H1 (cell line): ENCODE measurements around the gene COPS2. TPM values are rescaled to one million over a fixed set of nuclear protein-coding genes. Genes with fewer than 3 reads are reported as not detected.

ENCODE experiments used
- ASH2L ChIP-seq: fragments of 200-600, 300-600 bp; sonication (generic); IDR thresholded peaks from one replicate; pipeline ENCODE4 v1.7.1; 2017; ENCODE audit warnings: low read length
- BACH1 ChIP-seq: IDR thresholded peaks from 2 replicates; pipeline ENCODE4 v1.6.1; 2012; ENCODE audit warnings: low read length, improper control_type of control experiment
- BRCA1 ChIP-seq: IDR thresholded peaks from 2 replicates; pipeline ENCODE4 v1.6.1; 2012; ENCODE audit warnings: low read depth, low read length, improper control_type of control experiment
- CBX5 ChIP-seq: fragments of 300-800, 300-1000 bp; sonication (generic); IDR thresholded peaks from 2 replicates; pipeline ENCODE4 v1.7.1; 2016; ENCODE audit warnings: antibody characterized with exemption, low read length, low read depth
- EGR1 ChIP-seq: IDR thresholded peaks from 2 replicates; pipeline ENCODE4 v1.6.1; 2011; ENCODE audit warnings: low read depth, low read length, borderline replicate concordance
- EZH2 ChIP-seq: fragments of 200-600 bp; sonication (generic); IDR thresholded peaks from 2 replicates; pipeline ENCODE4 v1.7.1; 2012; ENCODE audit warnings: low read depth, mild to moderate bottlenecking, moderate library complexity, low read length, inconsistent platforms; ENCODE audit not compliant: severe bottlenecking
- GABPA ChIP-seq: IDR thresholded peaks from 2 replicates; pipeline ENCODE4 v1.6.1; 2011; ENCODE audit warnings: mild to moderate bottlenecking, low read length, moderate library complexity, borderline replicate concordance; ENCODE audit not compliant: insufficient read depth
- HDAC6 ChIP-seq: IDR thresholded peaks from one replicate; pipeline ENCODE4 v1.7.1; 2012; ENCODE audit warnings: low read depth, mild to moderate bottlenecking, inconsistent platforms, low read length, moderate library complexity
- JUN ChIP-seq: IDR thresholded peaks from 2 replicates; pipeline ENCODE4 v1.6.1; 2011; ENCODE audit warnings: low read depth, mild to moderate bottlenecking, improper control_type of control experiment, low read length
- KDM4A ChIP-seq: IDR thresholded peaks from one replicate; pipeline ENCODE4 v1.7.1; 2012; ENCODE audit warnings: low read depth, mild to moderate bottlenecking, moderate library complexity, low read length, inconsistent platforms; ENCODE audit not compliant: severe bottlenecking
- PHF8 ChIP-seq: fragments of 200-600 bp; sonication (generic); conservative IDR thresholded peaks from 2 replicates; pipeline ENCODE4 v1.7.1; 2012; ENCODE audit warnings: low read depth, mild to moderate bottlenecking, inconsistent platforms, low read length, moderate library complexity
- POLR2A ChIP-seq, 2 experiments: IDR thresholded peaks; 1 replicate in 1 of 2; 2 replicates in 1 of 2; pipeline ENCODE4 v1.6.1; 2011; ENCODE audit warnings: low read depth in 2 of 2, low read length in 2 of 2, mild to moderate bottlenecking in 2 of 2; ENCODE audit errors: control extremely low read depth in 1 of 2
- RNF2 ChIP-seq: fragments of 200-900, 300-1000 bp; sonication (generic); IDR thresholded peaks from 2 replicates; pipeline ENCODE4 v1.7.1; 2016; ENCODE audit warnings: borderline replicate concordance, low read depth, mild to moderate bottlenecking, antibody characterized with exemption, low read length; ENCODE audit not compliant: poor library complexity, severe bottlenecking; ENCODE audit errors: missing control alignments
- SAP30 ChIP-seq: fragments of 300-600 bp; sonication (generic); IDR thresholded peaks from 2 replicates; pipeline ENCODE4 v1.7.1; 2012; ENCODE audit warnings: low read length, moderate library complexity, mild to moderate bottlenecking, inconsistent platforms; ENCODE audit not compliant: insufficient read depth, insufficient replicate concordance
- SP1 ChIP-seq: IDR thresholded peaks from 2 replicates; pipeline ENCODE4 v1.6.1; 2011; ENCODE audit warnings: low read depth, low read length
- SRF ChIP-seq: IDR thresholded peaks from 2 replicates; pipeline ENCODE4 v1.6.1; 2011; ENCODE audit warnings: mild to moderate bottlenecking, low read depth, low read length, moderate library complexity
- SUZ12 ChIP-seq: fragments of 200-600 bp; sonication (generic); IDR thresholded peaks from 2 replicates; pipeline ENCODE4 v1.6.1; 2012; ENCODE audit warnings: mild to moderate bottlenecking, inconsistent platforms, low read length, moderate library complexity, mixed read lengths
- TAF7 ChIP-seq: optimal IDR thresholded peaks from 2 replicates; pipeline ENCODE3; 2011; ENCODE audit warnings: low read depth, mild to moderate bottlenecking, inconsistent platforms, low read length, moderate library complexity, borderline replicate concordance
- polyA plus RNA-seq, 7 experiments: library from polyadenylated mRNA; depleted of rRNA in 3 of 7; stranded (reverse) in 5 of 7; unstranded in 2 of 7; fragments of >200 nt in 5 of 7; fragments of 200-250 nt in 2 of 7; gene quantifications; 1 replicate in 5 of 7; 2 replicates in 1 of 7; 4 replicates in 1 of 7; pipeline versions ENCODE4 v1.2.1 to v1.2.3, GENCODE V29; 2011 to 2013; ENCODE audit warnings: missing spikeins in 2 of 7, mixed read lengths in 2 of 7
- total RNA-seq: library from RNA; stranded (reverse); fragmentation: NEBNext Ultra II Directional; extraction: Animal tissue kit (Norgen Biotek cat#: 25700); gene quantifications from 2 replicates; pipeline ENCODE4 v1.2.1, GENCODE V29; 2021
- TF ChIP-seq, protein P1 (sequence below), 3 experiments: IDR thresholded peaks; 1 replicate in 2 of 3; 2 replicates in 1 of 3; pipeline versions ENCODE4 v1.5.1 to v1.6.1; 2011; ENCODE audit warnings: low read length in 3 of 3, mild to moderate bottlenecking in 3 of 3, inconsistent platforms in 2 of 3, low read depth in 1 of 3, moderate library complexity in 1 of 3; ENCODE audit not compliant: insufficient read depth in 1 of 3; ENCODE audit errors: control extremely low read depth in 1 of 3
- TF ChIP-seq, protein P2 (sequence below): IDR thresholded peaks from 2 replicates; pipeline ENCODE4 v1.6.1; 2012; ENCODE audit warnings: low read length, inconsistent platforms

COPS2 gene
- total and polyA plus RNA-seq, 2 of the 8 experiments (the other 6 are each of a cell fraction or from before 2014, with no cell fraction given): 17.7 to 85.1 TPM

DNA sequence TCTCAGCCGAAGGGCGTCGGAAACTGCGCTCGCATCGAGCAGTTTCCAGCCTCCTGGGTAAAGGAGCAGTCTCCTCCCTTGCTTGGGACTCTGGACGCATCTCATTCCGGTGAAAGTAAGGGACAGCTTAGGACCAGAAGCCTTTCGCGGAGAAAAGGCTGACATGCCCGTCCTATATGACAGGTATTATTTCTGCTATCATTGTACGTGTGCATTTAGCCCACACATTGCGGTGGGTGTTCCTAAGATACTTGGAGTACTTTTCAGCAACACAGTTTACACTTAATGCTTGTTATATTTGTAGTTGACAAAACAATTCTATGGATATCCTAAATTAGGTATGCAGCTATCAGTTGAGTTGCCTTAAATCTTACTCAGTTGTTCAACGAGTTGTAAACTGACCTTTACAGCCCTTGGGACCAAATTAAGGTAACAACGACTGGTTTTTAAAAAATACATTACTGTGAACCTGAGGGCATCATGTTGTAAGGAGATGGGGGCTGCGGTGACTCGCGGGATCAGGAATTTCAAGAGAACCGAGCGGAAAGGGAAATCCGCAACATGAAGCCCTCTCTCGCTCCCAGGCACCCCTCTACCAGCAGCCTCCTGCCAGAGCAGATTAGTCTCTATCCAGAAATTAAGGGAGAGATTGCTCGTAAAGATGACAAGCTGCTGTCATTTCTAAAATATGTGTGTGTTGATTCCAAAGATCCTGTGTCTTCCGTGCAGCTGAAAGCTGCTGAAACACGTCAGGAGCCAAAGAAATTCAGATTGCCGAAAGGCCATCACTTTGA, 632 bp upstream of the COPS2 start (continued):
- TF ChIP-seq, protein P1, sequence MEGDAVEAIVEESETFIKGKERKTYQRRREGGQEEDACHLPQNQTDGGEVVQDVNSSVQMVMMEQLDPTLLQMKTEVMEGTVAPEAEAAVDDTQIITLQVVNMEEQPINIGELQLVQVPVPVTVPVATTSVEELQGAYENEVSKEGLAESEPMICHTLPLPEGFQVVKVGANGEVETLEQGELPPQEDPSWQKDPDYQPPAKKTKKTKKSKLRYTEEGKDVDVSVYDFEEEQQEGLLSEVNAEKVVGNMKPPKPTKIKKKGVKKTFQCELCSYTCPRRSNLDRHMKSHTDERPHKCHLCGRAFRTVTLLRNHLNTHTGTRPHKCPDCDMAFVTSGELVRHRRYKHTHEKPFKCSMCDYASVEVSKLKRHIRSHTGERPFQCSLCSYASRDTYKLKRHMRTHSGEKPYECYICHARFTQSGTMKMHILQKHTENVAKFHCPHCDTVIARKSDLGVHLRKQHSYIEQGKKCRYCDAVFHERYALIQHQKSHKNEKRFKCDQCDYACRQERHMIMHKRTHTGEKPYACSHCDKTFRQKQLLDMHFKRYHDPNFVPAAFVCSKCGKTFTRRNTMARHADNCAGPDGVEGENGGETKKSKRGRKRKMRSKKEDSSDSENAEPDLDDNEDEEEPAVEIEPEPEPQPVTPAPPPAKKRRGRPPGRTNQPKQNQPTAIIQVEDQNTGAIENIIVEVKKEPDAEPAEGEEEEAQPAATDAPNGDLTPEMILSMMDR (IDR thresholded peaks at IDR 0.05; ENCODE audit: control extremely low read depth in 1 of 3, insufficient read depth in 1 of 3, low read depth in 1 of 3, low read length in 3 of 3): no peak
- TF ChIP-seq SP1 (no peak), BACH1 (no peak), KDM4A (peak; percentile 60), POLR2A (IDR thresholded peaks at IDR 0.05; ENCODE audit: control extremely low read depth in 1 of 2, low read depth in 2 of 2, low read length in 2 of 2) (no peak), CBX5 (no peak), ASH2L (peak; percentile 9), TAF7 (no peak), PHF8 (0 out of 2 replicates have a peak, but pooled peaks have one; percentile 6), GABPA (no peak), EGR1 (no peak), SUZ12 (no peak), SRF (no peak), SAP30 (peak; percentile 91), EZH2 (no peak), BRCA1 (no peak), HDAC6 (no peak), JUN (no peak), RNF2 (no peak)
- TF ChIP-seq, protein P2, sequence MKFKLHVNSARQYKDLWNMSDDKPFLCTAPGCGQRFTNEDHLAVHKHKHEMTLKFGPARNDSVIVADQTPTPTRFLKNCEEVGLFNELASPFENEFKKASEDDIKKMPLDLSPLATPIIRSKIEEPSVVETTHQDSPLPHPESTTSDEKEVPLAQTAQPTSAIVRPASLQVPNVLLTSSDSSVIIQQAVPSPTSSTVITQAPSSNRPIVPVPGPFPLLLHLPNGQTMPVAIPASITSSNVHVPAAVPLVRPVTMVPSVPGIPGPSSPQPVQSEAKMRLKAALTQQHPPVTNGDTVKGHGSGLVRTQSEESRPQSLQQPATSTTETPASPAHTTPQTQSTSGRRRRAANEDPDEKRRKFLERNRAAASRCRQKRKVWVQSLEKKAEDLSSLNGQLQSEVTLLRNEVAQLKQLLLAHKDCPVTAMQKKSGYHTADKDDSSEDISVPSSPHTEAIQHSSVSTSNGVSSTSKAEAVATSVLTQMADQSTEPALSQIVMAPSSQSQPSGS: no peak
